Measurements from ENCODE around the gene FZD7. TPM values are rescaled to one million over a fixed set of nuclear protein-coding genes. Genes with fewer than 3 reads are reported as not detected.

Gene FZD7
- total RNA-seq, 2 donors from 2014 or later: 193 to 266 TPM

DNA sequence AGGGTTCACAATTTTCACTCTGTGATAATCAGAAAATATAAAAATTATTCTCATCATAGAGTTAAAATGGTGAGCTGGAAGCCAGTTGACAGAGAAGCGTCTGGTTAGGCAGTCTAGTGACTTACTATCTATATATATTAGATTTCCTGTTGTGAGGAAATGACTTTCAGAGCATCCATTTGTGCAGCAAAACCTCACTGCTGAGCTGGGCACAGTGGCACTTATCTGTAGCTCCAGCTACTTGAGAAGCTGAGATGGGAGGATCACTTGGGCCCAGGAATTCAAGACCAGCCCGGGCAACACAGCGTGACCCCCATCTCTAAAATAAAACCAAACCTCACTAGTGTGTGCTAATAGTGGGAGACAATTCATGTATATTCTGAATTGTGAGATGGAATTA lies 32.2 kb downstream of the FZD7 start:
- no peaks in the 10 kb centered on the region for H3K36me3 ChIP-seq (ENCODE audit: control insufficient read depth, insufficient read depth, low read length)
- H3K27ac ChIP-seq (ENCODE audit: low read depth, low read length): no peak overlapping the region
- no peak overlapping the region for H3K4me3 ChIP-seq (ENCODE audit: low read length)
- H3K27me3 ChIP-seq (ENCODE audit: control insufficient read depth, insufficient read depth, low read length, poor library complexity, severe bottlenecking): no peaks in the 10 kb centered on the region
- no peaks in the 10 kb centered on the region for H3K36me3 Mint-ChIP-seq (ENCODE audit: low read depth)
- H3K4me3 Mint-ChIP-seq: no peak overlapping the region
- peaks cover 1% of the 10 kb centered on the region for H3K27me3 Mint-ChIP-seq (ENCODE audit: insufficient read depth)
- no peaks in the 10 kb centered on the region for H3K9me3 Mint-ChIP-seq
- no peak for DNase-seq
- TF ChIP-seq, protein P1, sequence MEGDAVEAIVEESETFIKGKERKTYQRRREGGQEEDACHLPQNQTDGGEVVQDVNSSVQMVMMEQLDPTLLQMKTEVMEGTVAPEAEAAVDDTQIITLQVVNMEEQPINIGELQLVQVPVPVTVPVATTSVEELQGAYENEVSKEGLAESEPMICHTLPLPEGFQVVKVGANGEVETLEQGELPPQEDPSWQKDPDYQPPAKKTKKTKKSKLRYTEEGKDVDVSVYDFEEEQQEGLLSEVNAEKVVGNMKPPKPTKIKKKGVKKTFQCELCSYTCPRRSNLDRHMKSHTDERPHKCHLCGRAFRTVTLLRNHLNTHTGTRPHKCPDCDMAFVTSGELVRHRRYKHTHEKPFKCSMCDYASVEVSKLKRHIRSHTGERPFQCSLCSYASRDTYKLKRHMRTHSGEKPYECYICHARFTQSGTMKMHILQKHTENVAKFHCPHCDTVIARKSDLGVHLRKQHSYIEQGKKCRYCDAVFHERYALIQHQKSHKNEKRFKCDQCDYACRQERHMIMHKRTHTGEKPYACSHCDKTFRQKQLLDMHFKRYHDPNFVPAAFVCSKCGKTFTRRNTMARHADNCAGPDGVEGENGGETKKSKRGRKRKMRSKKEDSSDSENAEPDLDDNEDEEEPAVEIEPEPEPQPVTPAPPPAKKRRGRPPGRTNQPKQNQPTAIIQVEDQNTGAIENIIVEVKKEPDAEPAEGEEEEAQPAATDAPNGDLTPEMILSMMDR (conservative IDR thresholded peaks at IDR 0.05): no peak
- H3K4me1 ChIP-seq (ENCODE audit: control insufficient read depth, insufficient read depth, low read length): peaks cover 4% of the 10 kb centered on the region
- WGBS, 2 experiments (ENCODE audit: insufficient coverage in 1 of 2, insufficient read length in 1 of 2): 94% methylated on average over 2 of the region's 3 CpGs; no CpG with 5 or more reads in 1 of the 2 experiments
- no peak overlapping the region for H3K27ac Mint-ChIP-seq
- peaks cover 14% of the 10 kb centered on the region for H3K4me1 Mint-ChIP-seq
- H3K9me3 ChIP-seq (ENCODE audit: control insufficient read depth, low read length): no peaks in the 10 kb centered on the region
- H3K9ac ChIP-seq (ENCODE audit: extremely low read depth, low read length, poor library complexity, severe bottlenecking): no peak overlapping the region

DNA sequence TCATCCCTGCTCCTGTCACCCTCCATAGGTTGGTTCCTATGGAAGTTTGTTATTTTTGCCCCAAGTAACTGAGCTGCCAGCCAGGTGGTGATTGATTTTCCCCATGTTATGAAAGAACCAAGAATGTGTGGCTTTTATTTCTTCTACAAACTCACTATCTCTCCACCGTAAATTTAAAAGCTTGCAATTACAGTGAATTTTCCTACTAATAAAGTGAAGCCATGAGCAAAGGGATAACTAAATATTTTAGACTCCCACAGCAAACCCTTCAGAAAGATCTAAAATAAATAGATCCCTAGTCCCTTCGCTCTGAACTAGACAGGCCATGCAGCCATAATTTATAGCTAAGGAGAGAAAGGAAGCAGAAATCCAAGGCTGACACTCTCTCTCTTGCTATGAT lies 33.2 kb downstream of the FZD7 start:
- no peaks in the 10 kb centered on the region for H3K36me3 ChIP-seq (ENCODE audit: control insufficient read depth, insufficient read depth, low read length)
- Mint-ChIP-seq H3K4me3 (no peak overlapping the region), H3K9me3 (no peaks in the 10 kb centered on the region), H3K4me1 (peaks cover 14% of the 10 kb centered on the region), H3K36me3 (ENCODE audit: low read depth) (no peaks in the 10 kb centered on the region), H3K27me3 (ENCODE audit: insufficient read depth) (peaks cover 1% of the 10 kb centered on the region), H3K27ac (no peak overlapping the region)
- peaks cover 4% of the 10 kb centered on the region for H3K4me1 ChIP-seq (ENCODE audit: control insufficient read depth, insufficient read depth, low read length)
- no peaks in the 10 kb centered on the region for H3K9me3 ChIP-seq (ENCODE audit: control insufficient read depth, low read length)
- no peaks in the 10 kb centered on the region for H3K27me3 ChIP-seq (ENCODE audit: control insufficient read depth, insufficient read depth, low read length, poor library complexity, severe bottlenecking)
- no peak overlapping the region for H3K9ac ChIP-seq (ENCODE audit: extremely low read depth, low read length, poor library complexity, severe bottlenecking)
- no peak overlapping the region for H3K4me3 ChIP-seq (ENCODE audit: low read length)
- 89 to 100% methylated on average over 1 to 2 of the region's 2 CpGs for WGBS, 2 experiments (ENCODE audit: insufficient coverage in 1 of 2, insufficient read length in 1 of 2)
- peak overlapping the region; percentile 36 for H3K27ac ChIP-seq (ENCODE audit: low read depth, low read length)
- TF ChIP-seq, protein P1 (conservative IDR thresholded peaks at IDR 0.05): no peak
- no peak for DNase-seq

DNA sequence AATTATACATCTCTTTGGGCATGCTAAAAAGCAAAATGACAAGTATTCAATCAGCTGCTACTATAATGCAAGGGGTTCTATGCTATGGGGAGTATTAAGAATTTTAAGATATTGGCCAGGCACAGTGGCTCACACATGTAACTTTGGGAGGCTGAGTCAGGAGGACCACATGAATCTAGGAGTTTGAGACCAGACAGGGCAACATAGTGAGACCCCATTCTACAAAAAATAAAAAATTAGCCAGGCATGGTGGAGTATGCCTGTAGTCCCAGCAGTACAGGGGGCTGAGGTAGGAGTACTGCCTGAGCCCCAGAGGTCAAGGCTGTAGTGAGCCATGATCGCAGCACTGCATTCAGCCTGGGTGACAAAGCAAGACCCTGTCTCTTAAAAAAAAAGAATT lies 33.9 kb downstream of the FZD7 start:
- no peak overlapping the region for H3K27ac Mint-ChIP-seq
- H3K27ac ChIP-seq (ENCODE audit: low read depth, low read length): no peak overlapping the region
- no peaks in the 10 kb centered on the region for H3K9me3 Mint-ChIP-seq
- no peak for DNase-seq
- no peaks in the 10 kb centered on the region for H3K9me3 ChIP-seq (ENCODE audit: control insufficient read depth, low read length)
- H3K36me3 ChIP-seq (ENCODE audit: control insufficient read depth, insufficient read depth, low read length): no peaks in the 10 kb centered on the region
- H3K36me3 Mint-ChIP-seq (ENCODE audit: low read depth): no peaks in the 10 kb centered on the region
- H3K9ac ChIP-seq (ENCODE audit: extremely low read depth, low read length, poor library complexity, severe bottlenecking): no peak overlapping the region
- H3K4me1 Mint-ChIP-seq: peaks cover 20% of the 10 kb centered on the region
- H3K4me1 ChIP-seq (ENCODE audit: control insufficient read depth, insufficient read depth, low read length): peaks cover 4% of the 10 kb centered on the region
- peaks cover 1% of the 10 kb centered on the region for H3K27me3 Mint-ChIP-seq (ENCODE audit: insufficient read depth)
- no peak overlapping the region for H3K4me3 ChIP-seq (ENCODE audit: low read length)
- WGBS, 2 experiments (ENCODE audit: insufficient coverage in 1 of 2, insufficient read length in 1 of 2): 60 to 96% methylated on average over 1 of the region's 1 CpG
- H3K4me3 Mint-ChIP-seq: no peak overlapping the region
- TF ChIP-seq, protein P1 (conservative IDR thresholded peaks at IDR 0.05): no peak
- H3K27me3 ChIP-seq (ENCODE audit: control insufficient read depth, insufficient read depth, low read length, poor library complexity, severe bottlenecking): no peaks in the 10 kb centered on the region
